ENCODE measurements around the gene IMPDH1.

GRCh38 chr7:128427289-128427891 is 17.6 kb upstream of the IMPDH1 start:
- TF ChIP-seq CTCF (IDR thresholded peaks at IDR 0.05), result peak; percentile 79 to 88 (median 86)
- TF ChIP-seq POLR2A (IDR thresholded peaks at IDR 0.05), result no peak
- TF ChIP-seq POLR2AphosphoS5 (IDR thresholded peaks at IDR 0.05), result no peak
- no peak for TF ChIP-seq EP300 (IDR thresholded peaks at IDR 0.05)

Measured in sigmoid colon (tissue), 4 donors.